Esophagus muscularis mucosa (tissue), 4 donors: ENCODE measurements around the gene BLNK. TPM values are rescaled to one million over a fixed set of nuclear protein-coding genes. Genes with fewer than 3 reads are reported as not detected.

Experiments used
- DNase-seq: peaks from one replicate; pipeline ENCODE4 v3.0.0-alpha.2; 2017; ENCODE audit errors: extremely low spot score
- H3K27ac ChIP-seq, 4 donors: fragments of 200-600 bp; sonication (generic); replicated peaks in 1 of 4; 1 replicate in 3 of 4; 2 replicates in 1 of 4; pipeline ENCODE4 v1.5.1; 2016 to 2019; ENCODE audit warnings: mild to moderate bottlenecking in 1 of 4
- H3K27me3 ChIP-seq, 4 donors: fragments of 200-600 bp; sonication (generic); one replicate each; pipeline versions ENCODE4 v1.5.1 to v1.6.0; 2016 to 2019
- H3K36me3 ChIP-seq, 4 donors: fragments of 200-600 bp; sonication (generic); one replicate each; pipeline ENCODE4 v1.5.1; 2016 to 2019
- H3K4me1 ChIP-seq, 4 donors: fragments of 200-600 bp; sonication (generic); one replicate each; pipeline ENCODE4 v1.5.1; 2016 to 2019
- H3K4me3 ChIP-seq, 4 donors: fragments of 200-600 bp; sonication (generic); 1 replicate in 2 of 4; 2 replicates in 2 of 4; pipeline ENCODE4 v1.5.1; 2016 to 2019; ENCODE audit warnings: mild to moderate bottlenecking in 4 of 4, moderate library complexity in 1 of 4
- H3K9me3 ChIP-seq, 4 donors: fragments of 200-600 bp; sonication (generic); 1 replicate in 3 of 4; 2 replicates in 1 of 4; pipeline ENCODE4 v1.5.1; 2016 to 2019
- EP300 ChIP-seq: sonication (generic); formaldehyde crosslinking; IDR thresholded peaks from one replicate; pipeline ENCODE4 v1.6.1; 2017; ENCODE audit warnings: antibody characterized with exemption
- POLR2A ChIP-seq: fragments of 450-650 bp; IDR thresholded peaks from one replicate; pipeline ENCODE4 v1.6.1; 2017; ENCODE audit warnings: antibody characterized with exemption, moderate library complexity, mild to moderate bottlenecking, low read depth
- POLR2AphosphoS5 ChIP-seq, 2 donors: sonication (generic); formaldehyde crosslinking; IDR thresholded peaks; one replicate each; pipeline ENCODE4 v1.6.1; 2017; ENCODE audit warnings: antibody characterized with exemption in 2 of 2
- WGBS: methylation state at CpG from one replicate; pipeline ENCODE4 v1.1.5; 2018; 5-methylcytosine and 5-hydroxymethylcytosine counted together
- intact Hi-C: fragments of 100-400 bp; cut with DNase I; formaldehyde crosslinking; loops from one replicate; pipeline ENCODE4 v1.15.1; 2023
- total RNA-seq, 4 donors: library from RNA; depleted of rRNA; stranded (reverse); fragments of >200 nt; gene quantifications; one replicate each; pipeline versions ENCODE4 v1.1.0 to v1.2.1, GENCODE V29; 2016
- TF ChIP-seq, protein P1 (sequence below), 3 experiments: fragments of 200-600 bp in 2 of 3; fragments of 450-650 bp in 1 of 3; sonication (generic) in 2 of 3; IDR thresholded peaks; one replicate each; pipeline ENCODE4 v1.5.1; 2017 to 2019; ENCODE audit warnings: antibody characterized with exemption in 3 of 3, mild to moderate bottlenecking in 2 of 3, moderate library complexity in 1 of 3

The BLNK gene
- total RNA-seq, 4 donors from 2014 or later: 0.86 to 5.0 (median 1.1) TPM

DNA sequence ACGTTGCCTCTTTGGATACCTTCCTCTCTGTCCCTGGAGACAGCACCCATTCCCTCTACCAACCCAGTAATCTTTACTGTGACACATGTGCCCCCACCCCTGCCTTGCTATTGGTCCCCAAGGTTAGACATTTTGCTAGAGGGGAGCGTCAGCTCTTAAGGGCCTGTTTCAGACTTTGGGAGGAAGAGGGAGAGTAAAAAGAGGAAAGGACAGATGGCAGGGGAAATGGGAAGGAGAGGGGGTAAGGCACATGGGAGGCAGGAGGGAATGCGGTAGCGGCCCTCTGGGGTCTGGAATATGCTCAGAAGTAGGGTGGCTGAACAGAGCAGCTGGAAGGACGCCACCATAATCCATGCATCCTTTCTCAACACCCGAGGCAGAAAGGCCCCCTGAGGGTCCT is 12.2 kb downstream of the BLNK start:
- no peak for DNase-seq
- Histone ChIP-seq H3K36me3 (no peaks in the 10 kb centered on the region), H3K27me3 (no peaks in the 10 kb centered on the region), H3K4me3 (no peak overlapping the region), H3K9me3 (no peaks in the 10 kb centered on the region), H3K4me1 (peaks cover 0 to 8% (median 7%) of the 10 kb centered on the region in 4 donors), H3K27ac (no peak overlapping the region)
- TF ChIP-seq POLR2A (no peak), EP300 (no peak), POLR2AphosphoS5 (IDR thresholded peaks at IDR 0.05) (no peak)
- TF ChIP-seq, protein P1, sequence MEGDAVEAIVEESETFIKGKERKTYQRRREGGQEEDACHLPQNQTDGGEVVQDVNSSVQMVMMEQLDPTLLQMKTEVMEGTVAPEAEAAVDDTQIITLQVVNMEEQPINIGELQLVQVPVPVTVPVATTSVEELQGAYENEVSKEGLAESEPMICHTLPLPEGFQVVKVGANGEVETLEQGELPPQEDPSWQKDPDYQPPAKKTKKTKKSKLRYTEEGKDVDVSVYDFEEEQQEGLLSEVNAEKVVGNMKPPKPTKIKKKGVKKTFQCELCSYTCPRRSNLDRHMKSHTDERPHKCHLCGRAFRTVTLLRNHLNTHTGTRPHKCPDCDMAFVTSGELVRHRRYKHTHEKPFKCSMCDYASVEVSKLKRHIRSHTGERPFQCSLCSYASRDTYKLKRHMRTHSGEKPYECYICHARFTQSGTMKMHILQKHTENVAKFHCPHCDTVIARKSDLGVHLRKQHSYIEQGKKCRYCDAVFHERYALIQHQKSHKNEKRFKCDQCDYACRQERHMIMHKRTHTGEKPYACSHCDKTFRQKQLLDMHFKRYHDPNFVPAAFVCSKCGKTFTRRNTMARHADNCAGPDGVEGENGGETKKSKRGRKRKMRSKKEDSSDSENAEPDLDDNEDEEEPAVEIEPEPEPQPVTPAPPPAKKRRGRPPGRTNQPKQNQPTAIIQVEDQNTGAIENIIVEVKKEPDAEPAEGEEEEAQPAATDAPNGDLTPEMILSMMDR (IDR thresholded peaks at IDR 0.05): no peak
- WGBS: 80% methylated on average over 6 of the region's 6 CpGs
- intact Hi-C loops: no loop called here

DNA sequence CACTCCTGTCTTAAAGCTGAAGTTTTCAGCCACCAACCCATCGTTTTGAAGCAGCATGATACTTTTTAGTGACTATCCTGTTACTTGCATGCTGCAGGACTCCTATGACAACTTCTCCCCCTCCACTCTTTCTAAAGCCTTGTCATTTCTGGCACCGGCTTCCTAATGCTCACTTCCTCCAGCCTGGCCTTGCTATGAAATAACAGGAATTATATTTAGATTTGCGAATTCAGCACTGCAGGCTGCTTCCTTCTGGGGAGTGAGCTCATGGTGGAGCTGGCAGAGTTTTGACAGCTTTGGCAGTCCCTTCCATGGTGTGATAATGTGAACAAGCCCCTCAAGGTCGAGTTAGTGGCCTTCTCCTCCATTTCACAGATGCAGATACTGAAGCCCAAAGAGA is 13.4 kb downstream of the BLNK start:
- H3K27ac ChIP-seq: no peak overlapping the region

DNA sequence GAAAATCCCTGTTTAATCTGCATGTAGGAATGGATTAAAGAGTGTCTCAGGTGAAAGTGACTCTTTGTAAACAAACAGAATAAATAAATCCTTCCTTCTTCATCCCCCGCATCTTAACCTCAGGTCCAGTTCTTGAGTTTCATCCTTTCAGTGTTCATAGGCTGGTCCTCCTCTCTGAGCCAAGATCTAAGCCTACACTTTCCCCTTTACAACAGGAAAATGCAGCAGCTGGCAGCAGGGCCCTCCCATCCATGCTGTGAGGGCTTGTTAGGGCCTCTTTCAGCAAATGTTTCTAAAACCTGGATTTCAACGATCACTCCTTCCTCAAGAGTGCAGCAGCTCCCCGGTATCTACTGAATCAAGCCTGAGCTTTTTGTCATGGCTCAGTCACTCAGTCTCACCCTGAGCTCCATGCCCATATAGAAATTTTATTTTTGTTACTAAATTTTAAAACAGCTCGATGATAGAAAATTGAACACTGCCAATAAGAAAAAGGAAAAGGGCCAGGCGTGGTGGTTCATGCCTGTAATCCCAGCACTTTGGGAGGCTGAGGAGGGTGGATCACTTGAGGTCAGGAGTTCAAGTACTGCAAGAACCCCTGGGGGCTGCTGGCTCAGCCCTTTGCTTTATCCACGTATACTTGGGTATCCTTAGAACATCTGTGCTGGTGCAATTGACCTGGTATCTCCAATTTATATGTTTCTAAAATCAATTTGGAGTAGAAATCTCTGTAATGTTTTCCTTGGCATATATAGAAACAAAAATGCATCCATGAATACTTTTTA is 15.6 kb downstream of the BLNK start:
- peaks cover 0 to 8% (median 7%) of the 10 kb centered on the region in 4 donors for H3K4me1 ChIP-seq
- H3K4me3 ChIP-seq: no peak overlapping the region
- H3K36me3 ChIP-seq: no peaks in the 10 kb centered on the region
- H3K27ac ChIP-seq: no peak overlapping the region
- no peak for TF ChIP-seq EP300
- no peak for TF ChIP-seq POLR2AphosphoS5 (IDR thresholded peaks at IDR 0.05)
- TF ChIP-seq, protein P1 (IDR thresholded peaks at IDR 0.05): no peak
- no peak for TF ChIP-seq POLR2A
- no peak for DNase-seq
- no peaks in the 10 kb centered on the region for H3K27me3 ChIP-seq
- intact Hi-C loops: no loop called here
- WGBS: 75% methylated on average over 6 of the region's 6 CpGs
- no peaks in the 10 kb centered on the region for H3K9me3 ChIP-seq

More for the DNA sequence above, 13.4 kb downstream of the BLNK start:
- TF ChIP-seq POLR2A (no peak), POLR2AphosphoS5 (IDR thresholded peaks at IDR 0.05) (no peak), EP300 (no peak)
- TF ChIP-seq, protein P1 (IDR thresholded peaks at IDR 0.05): no peak
- no peak for DNase-seq
- H3K36me3 ChIP-seq: no peaks in the 10 kb centered on the region
- H3K4me3 ChIP-seq: no peak overlapping the region
- 31% methylated on average over 4 of the region's 4 CpGs for WGBS
- H3K4me1 ChIP-seq: peaks cover 0 to 8% (median 7%) of the 10 kb centered on the region in 4 donors
- no peaks in the 10 kb centered on the region for H3K9me3 ChIP-seq
- intact Hi-C loops: no loop called here
- no peaks in the 10 kb centered on the region for H3K27me3 ChIP-seq

DNA sequence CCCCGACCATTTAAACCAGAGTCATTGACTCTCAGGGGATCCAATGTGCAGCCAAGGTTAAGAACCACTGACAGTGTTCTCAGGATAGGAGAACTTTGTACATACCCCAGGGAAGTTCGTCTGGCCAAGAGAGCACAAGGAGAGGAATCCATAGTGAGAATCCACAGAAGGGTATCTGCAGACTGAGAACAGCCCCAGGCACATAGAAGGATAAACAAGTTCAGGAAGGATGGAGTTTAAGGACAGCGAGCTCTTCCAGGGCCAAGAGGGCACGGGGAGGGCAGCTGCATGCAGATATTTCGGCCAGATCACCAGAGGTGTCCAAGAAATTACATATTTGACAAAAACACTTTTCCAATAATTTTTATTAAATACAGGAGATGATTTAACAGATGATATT is 16.4 kb downstream of the BLNK start:
- H3K9me3 ChIP-seq: no peaks in the 10 kb centered on the region
- 79% methylated on average over 5 of the region's 5 CpGs for WGBS
- intact Hi-C loops: no loop called here
- no peak for TF ChIP-seq POLR2A
- no peak for TF ChIP-seq POLR2AphosphoS5 (IDR thresholded peaks at IDR 0.05)
- TF ChIP-seq EP300: no peak
- TF ChIP-seq, protein P1 (IDR thresholded peaks at IDR 0.05): no peak
- no peaks in the 10 kb centered on the region for H3K36me3 ChIP-seq
- no peaks in the 10 kb centered on the region for H3K27me3 ChIP-seq
- H3K4me1 ChIP-seq: peaks cover 0 to 8% (median 7%) of the 10 kb centered on the region in 4 donors
- no peak overlapping the region for H3K27ac ChIP-seq
- no peak for DNase-seq
- no peak overlapping the region for H3K4me3 ChIP-seq
